Stimulated activated CD4-positive, alpha-beta T cell treated with anti-CD3 and anti-CD28 coated beads, TNF-alpha, amount 100 ng/mL, for 48 hours (primary cell): Measurements from ENCODE around the gene USP27X.

Experiments
- DNase-seq, 3 donors: peaks; one replicate each; pipeline ENCODE4 v3.0.0-alpha.2; 2020; ENCODE audit warnings: low read depth in 3 of 3

Gene USP27X

DNA sequence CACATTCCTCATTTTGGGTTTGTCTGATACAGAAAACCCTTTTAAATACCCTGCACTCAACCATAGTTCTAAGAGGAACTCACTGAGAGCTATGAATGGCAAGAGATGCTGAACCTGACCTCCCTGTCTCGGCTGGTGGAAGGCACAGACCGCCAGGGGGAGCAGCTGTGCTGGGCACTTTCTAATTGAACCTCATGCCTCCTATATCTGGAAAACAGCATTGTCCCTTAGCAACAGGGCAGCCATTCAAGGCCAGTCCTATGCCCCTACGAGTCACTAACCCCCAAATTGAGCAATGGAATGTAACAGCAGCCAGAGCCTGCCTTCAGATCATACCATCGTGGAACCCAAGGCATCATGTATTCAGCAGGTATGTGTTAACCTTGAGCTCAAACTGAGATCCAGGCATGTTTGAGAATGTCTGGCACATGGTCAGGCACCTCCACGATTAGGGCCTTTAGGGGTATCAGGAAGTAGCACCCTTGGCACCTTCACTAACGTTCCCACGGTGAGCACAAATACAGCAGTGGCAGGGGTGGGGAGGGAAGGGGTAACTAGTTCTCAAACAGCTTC is 5.1 kb downstream of the USP27X start:
- peak in 1 of 3 donors; percentile 53 for DNase-seq

DNA sequence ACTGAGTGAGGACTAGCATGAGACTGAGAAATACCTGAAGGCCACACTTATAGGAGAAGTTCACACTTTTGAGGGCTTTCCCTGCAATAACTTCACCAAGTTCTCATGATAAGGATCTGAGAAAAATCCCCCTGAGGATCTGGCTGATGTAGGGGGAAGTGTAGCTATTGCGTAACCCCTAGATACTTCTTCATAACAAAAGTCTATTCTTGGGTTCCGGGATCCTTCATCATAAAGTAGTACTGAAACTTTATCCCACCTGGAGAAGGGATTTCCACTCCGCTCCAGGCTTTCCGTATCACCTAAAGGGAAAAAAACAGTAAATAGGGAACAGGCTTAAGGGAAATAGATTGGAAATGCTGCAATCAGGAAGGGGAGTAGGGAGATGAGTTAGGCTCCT is 13.3 kb downstream of the USP27X start:
- no peak for DNase-seq

DNA sequence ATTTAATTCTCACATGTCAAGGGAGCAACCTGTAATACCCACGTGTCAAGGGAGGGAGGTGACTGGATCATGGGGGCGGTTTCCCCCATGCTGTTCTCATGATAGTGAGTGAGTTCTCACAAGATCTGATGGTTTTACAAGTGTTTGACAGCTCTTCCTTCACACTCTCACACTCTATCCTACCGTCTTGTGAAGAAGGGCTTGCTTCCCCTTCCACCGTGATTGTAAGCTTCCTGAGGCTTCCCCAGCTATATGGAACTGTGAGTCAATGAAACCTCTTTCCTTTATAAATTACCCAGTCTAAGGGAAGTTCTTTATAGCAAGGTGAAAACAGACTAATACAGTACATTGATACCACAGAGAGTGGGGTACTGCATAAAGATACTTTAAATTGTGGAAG is 17.7 kb downstream of the USP27X start:
- DNase-seq, result no peak

DNA sequence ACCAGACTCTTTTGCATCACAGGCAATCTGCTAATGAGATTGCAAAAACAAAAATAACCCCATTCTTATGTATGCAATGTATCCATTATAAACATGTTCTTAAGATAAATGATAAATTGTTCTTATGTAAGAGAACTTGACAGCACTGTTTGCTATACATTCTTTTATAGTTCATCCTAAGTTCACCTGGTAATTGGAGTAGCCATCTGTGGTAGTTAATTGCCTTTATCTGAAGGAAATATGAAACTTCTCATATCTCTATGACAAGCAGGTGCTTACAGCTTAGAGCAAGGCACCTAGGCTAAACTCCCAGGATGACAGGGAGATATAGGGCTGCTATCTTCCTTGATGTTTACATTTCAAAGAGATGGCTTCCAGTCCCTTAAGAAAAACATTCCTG is 21.8 kb downstream of the USP27X start:
- DNase-seq, result no peak

DNA sequence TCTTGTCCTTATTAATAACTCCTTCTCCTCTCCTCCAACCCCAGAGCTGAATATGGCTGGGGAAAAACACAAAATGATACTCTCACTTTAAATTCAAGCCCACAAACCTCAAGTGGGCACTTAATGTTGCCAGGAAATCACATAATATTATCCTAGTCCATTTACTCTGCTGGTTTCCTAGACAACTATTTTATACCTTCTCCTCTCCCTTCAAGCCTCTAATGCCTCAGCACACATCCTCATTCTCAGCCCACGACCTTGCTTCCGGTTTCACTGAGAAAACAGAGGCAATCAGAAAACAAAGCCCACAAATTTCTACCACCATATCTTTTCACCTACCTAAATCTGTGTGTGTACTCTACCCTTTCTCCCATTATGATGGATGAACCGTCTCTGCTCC is 31.1 kb downstream of the USP27X start:
- no peak for DNase-seq

DNA sequence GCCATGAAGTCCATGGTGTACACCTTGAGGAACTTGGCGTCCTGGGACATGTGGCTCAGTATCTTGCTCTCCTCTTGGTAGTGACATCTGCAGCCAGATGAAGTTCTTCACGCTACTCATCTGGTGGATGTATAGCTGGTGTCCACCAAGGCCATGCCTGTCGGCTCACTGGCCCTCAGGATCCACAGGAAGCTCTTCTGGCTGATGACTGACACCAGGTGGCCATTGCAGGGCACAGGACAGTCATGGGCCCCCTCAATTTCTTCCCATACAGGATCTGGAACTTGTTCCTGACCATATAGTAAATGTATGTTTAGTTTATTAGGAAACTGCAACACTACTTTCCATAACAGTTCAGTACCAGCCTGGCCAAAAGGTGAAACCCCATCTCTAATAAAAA is 32.8 kb downstream of the USP27X start:
- DNase-seq, result no peak

DNA sequence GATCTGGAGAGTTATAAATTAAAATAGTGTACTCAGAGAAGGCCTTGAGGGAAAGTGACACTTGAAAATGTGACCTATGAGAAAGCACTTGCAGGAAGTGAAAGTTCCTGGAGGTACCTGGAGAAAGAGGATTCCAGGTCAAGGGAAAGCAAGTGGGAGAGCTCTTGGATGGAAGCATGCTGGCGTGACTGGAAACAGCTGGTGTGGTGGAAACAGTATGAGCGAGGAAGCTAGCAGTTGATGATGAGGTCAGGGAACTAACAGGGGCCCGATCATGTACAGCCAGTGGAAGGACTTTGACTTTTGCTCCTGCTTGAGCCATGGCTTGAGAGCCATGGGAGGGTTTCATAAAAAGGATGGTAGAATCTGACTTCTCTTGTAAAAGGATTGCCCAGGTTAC is 33.6 kb downstream of the USP27X start:
- DNase-seq, result no peak

DNA sequence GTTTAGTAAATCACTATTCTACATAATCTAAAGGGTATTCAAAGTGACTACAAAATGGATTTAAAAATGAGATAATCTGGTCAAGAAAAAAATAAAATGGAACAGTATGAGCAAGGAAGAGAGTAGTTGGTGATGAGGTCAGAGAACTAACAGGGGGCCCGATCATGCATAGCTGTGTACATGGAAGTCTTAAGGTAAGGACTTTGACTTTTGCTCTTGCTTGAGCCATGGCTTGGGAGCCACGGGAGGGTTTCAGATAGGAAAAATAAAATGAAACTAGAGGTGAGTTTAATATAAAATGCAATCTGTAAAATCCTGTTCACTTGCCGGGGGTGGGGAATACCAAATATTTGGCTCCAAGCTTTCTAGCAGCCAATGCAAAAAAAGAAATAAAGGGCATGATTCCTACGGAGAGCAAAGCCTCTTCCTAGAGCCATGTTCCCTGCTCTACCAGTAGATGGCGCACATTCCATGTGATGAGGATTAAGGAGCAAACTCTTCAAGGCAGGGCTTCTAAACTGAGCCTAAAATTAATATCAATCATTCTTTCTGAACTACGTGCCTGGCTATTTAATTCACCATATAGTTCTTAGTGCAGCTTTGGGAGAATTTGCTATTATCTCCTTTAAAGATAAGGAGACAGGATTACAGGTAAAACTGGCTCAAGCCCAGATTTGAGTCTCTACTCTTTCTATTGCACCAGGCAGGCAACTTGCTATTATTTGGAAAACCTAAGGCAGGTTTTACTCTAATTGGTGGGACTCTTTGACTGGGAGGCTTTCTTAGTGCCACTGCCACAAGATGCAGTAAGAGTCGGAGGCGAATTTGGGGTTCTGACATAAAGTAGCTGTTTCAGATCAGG is 36.3 kb downstream of the USP27X start:
- peak in 1 of 3 donors; percentile 47 for DNase-seq

DNA sequence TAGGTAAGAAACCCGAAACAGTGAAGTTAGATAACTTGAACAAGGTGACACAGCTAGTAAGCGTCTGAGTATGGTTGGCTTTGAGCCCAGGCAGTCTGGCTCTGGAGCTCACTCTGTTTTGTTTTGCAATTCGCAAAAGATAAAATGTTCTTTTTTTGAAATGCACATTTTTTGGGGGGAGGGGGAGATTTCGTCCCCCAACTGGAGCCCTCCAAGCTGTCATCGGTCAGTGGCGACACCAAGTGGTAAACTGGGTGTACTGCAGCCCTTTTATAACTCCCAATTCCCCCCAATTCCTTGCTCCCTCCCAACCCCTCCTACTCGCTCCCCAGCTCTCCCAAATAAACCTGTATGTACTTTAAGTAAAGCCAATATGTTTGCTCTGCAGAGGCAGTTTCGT is 40.3 kb downstream of the USP27X start:
- peak in 1 of 3 donors; percentile 13 for DNase-seq

DNA sequence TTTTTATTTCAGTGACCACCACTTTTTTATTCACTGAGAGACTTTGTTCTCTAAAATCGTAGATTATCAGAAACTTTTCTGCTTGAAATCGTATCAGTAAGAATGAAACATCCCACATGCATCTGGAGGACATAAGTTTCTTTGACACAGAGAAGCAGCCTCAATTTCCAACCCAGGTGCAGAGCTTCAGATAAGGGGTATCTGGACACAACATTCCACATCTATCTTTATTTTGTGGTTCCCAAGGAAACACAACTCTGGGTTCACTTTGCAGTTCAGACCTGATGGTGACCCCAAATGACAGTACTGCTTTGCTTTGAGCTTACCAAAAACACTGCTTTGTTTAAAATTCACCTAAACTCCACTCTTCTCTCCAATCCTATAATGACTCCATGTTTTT is 41.8 kb downstream of the USP27X start:
- DNase-seq, result no peak

DNA sequence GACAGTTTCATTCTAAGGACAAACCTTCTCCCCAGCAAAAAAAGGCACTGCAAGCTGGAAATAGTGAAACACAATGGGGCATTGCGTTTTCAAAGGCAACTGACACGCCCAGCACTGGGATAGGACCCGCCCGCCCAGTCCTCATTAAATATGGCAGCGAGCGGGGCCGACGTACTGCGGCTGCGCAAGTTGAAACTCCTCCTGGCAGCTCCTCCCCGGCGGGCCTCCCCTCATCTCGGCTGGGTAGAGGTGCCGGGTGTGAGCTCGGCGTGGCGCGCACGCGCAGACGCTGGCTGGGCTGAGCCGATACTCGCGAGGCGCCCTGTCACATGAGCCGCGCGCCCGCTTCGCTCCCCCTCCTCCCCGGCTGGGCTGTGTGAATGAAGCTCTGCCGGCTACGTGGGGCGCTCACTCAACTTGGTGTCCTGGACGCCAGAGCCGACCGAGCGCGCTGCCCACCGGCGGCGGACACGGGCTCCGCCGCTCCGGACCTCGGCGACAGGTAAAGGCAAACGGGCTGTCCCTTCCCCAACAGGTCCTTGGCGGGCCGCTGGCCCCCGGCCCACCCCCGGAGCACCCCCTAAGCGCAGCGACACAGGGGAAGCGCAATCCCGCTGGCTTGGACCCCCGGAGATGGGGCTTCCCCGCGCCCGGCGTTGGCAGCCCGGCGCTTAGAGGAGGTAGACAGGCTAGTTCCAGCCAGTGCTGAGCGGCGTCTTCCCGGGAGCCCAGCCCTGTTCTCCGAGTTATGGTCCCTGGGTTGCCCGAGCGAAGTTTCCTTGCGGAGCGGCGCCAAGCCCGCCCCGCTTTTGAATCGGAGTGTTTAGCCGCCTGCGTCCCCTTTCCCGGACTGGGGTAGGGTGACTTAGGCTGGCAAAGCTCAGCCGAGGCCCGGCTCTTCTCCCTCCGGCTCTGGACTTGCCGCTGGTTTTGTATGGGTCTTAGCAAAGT is 43.3 kb downstream of the USP27X start, which contains the start of gene CLCN5:
Gene CLCN5, plus strand, starts transcription at position 306 of the 951 bp plus-strand sequence. CDS start 2,703 bp downstream, outside the sequence.
- peak; percentile 82 to 91 (median 83) for DNase-seq

DNA sequence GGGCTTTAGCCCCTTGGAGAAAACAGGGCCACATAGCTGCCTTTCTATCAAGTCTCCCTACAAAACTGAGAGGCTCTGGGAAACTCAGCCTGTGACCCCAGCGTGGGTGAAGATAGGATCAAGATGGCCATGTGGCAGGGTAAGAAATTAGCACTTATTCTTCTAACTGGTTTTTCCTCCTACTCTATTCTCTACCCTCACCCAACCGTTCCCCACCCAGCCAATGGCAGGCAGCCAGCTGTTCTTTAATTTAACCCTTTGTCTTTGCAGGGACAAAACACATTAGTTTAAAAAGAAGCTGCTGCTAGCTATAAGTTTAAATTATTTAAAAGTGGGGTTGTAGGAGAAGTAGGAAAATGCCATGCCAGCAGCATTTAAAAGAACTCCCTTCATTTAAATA is 45.9 kb downstream of the USP27X start:
- DNase-seq, result no peak

DNA sequence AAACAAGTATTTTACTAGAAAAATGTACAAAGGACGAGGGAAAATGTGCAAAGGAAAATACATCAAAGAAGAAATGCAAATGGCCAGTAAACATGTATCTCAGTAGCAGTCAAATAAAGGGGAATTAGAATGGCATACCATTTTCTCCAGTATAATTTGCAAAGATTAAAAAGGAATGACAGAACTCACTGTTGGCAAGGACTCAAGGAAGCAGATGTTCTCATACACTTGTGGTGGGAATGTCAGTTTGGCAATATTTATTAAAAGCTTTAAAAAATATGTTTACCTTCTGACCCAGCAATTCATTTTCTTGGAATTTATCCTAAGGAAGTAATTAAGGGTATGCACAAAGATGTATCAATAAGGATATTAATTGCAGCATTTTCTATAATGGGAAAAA is 50.8 kb downstream of the USP27X start:
- no peak for DNase-seq
